GM18858 (cell line): Measurements from ENCODE around the gene TRIM49C.
"Not testable (repeated sequence)": the region's sequence is repeated elsewhere in the genome, so short reads cannot be mapped to it uniquely, and the experiment has no call there.

Source experiments
- ATAC-seq: cut with Tn5 transposase; IDR thresholded peaks from one replicate; pipeline ENCODE4 v1.9.1; 2021; ENCODE audit not compliant: unreplicated experiment

The TRIM49C gene

GRCh38 chr11:90030806-90031205, at the start of gene TRIM49C:
TSS of gene TRIM49C (plus strand) at chr11:90031106. CDS start at chr11:90035212, 4,106 bp downstream.
- ATAC-seq = not testable (repeated sequence)

GRCh38 chr11:90024184-90024583, 6.7 kb upstream of the TRIM49C start:
- not testable (repeated sequence) for ATAC-seq

GRCh38 chr11:90051591-90052209, 20.8 kb downstream of the TRIM49C start:
- not testable (repeated sequence) for ATAC-seq

- ATAC-seq = not testable (repeated sequence)
These were observed 21.4 kb downstream of the TRIM49C start for GRCh38 chr11:90052311-90052710.

GRCh38 chr11:90053545-90053944, 22.6 kb downstream of the TRIM49C start:
- ATAC-seq = not testable (repeated sequence)

- not testable (repeated sequence) for ATAC-seq
These were observed 54.7 kb downstream of the TRIM49C start, which contains the start of gene UBTFL1 for GRCh38 chr11:90085650-90086049. TSS of gene UBTFL1 (plus strand) at chr11:90085950. CDS start at chr11:90085950, 0 bp downstream.

- not testable (repeated sequence) for ATAC-seq
These were observed 57.8 kb downstream of the TRIM49C start for GRCh38 chr11:90088731-90089130.
